HG03521 (cell line): ENCODE results near the gene TSR3.

Source experiments
- ATAC-seq: cut with Tn5 transposase; IDR thresholded peaks from one replicate; pipeline ENCODE4 v1.9.1; 2021; ENCODE audit warnings: mild to moderate bottlenecking, moderate library complexity; ENCODE audit not compliant: unreplicated experiment

The TSR3 gene

GRCh38 chr16:1326946-1327618 lies 24.6 kb downstream of the TSR3 start:
- no peak for ATAC-seq

GRCh38 chr16:1326391-1326790 lies 25.3 kb downstream of the TSR3 start:
- no peak for ATAC-seq

GRCh38 chr16:1325673-1326371 lies 25.9 kb downstream of the TSR3 start:
- ATAC-seq, result no peak

- no peak for ATAC-seq
These were observed 26.4 kb downstream of the TSR3 start for GRCh38 chr16:1325261-1325660.

- no peak for ATAC-seq
These were observed 27.3 kb downstream of the TSR3 start for GRCh38 chr16:1324286-1324826.

- no peak for ATAC-seq
These were observed 28.1 kb downstream of the TSR3 start for GRCh38 chr16:1323296-1324239.

GRCh38 chr16:1322407-1322806 lies 29.3 kb downstream of the TSR3 start:
- ATAC-seq, result no peak

GRCh38 chr16:1320658-1321240 lies 30.9 kb downstream of the TSR3 start:
- ATAC-seq, result no peak

- no peak for ATAC-seq
These were observed 31.6 kb downstream of the TSR3 start for GRCh38 chr16:1320097-1320496.

GRCh38 chr16:1319041-1319440 lies 32.6 kb downstream of the TSR3 start:
- ATAC-seq, result no peak

- ATAC-seq, result no peak
These were observed 33.5 kb downstream of the TSR3 start for GRCh38 chr16:1318268-1318545.

GRCh38 chr16:1317479-1318267 lies 34.0 kb downstream of the TSR3 start:
- no peak for ATAC-seq

GRCh38 chr16:1316033-1316405 lies 35.7 kb downstream of the TSR3 start:
- ATAC-seq, result no peak

- ATAC-seq, result no peak
These were observed 36.3 kb downstream of the TSR3 start for GRCh38 chr16:1315081-1316032.

- no peak for ATAC-seq
These were observed 37.1 kb downstream of the TSR3 start for GRCh38 chr16:1314399-1315068.

GRCh38 chr16:1313721-1314369 lies 37.8 kb downstream of the TSR3 start:
- no peak for ATAC-seq

- no peak for ATAC-seq
These were observed 38.8 kb downstream of the TSR3 start for GRCh38 chr16:1312903-1313302.

- no peak for ATAC-seq
These were observed 39.2 kb downstream of the TSR3 start for GRCh38 chr16:1312467-1312816.
